Measurements from ENCODE around the gene CBX1.
"Not testable (repeated sequence)": the region's sequence is repeated elsewhere in the genome, so short reads cannot be mapped to it uniquely, and the experiment has no call there.

CBX1 gene

DNA sequence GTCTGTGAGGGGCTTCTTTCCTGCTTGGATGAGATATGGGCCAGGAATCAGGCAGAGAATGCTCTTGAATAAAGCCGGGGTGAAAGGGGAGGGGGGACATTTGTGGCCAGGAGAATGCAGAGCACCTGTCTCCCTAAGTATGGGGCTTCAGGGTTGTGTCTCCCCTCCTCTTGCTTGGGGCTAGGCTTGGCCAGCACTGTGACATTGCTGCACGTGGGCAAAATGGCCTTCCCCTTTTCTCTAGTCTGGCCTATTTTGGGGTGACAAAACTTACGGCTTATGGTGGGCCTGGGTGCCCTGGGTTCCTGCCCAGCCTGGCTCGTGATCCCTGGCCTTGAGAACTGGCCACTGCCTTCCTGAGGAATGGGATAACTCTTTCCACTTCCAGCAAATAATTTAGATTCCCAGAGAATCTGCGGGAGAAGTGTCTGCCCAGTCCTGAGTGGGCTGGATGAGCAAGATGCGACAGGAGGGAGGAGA lies 47.5 kb downstream of the CBX1 start:
- DNase-seq (ENCODE audit: extremely low read depth in 1 of 2, low read depth in 1 of 2): no peak

DNA sequence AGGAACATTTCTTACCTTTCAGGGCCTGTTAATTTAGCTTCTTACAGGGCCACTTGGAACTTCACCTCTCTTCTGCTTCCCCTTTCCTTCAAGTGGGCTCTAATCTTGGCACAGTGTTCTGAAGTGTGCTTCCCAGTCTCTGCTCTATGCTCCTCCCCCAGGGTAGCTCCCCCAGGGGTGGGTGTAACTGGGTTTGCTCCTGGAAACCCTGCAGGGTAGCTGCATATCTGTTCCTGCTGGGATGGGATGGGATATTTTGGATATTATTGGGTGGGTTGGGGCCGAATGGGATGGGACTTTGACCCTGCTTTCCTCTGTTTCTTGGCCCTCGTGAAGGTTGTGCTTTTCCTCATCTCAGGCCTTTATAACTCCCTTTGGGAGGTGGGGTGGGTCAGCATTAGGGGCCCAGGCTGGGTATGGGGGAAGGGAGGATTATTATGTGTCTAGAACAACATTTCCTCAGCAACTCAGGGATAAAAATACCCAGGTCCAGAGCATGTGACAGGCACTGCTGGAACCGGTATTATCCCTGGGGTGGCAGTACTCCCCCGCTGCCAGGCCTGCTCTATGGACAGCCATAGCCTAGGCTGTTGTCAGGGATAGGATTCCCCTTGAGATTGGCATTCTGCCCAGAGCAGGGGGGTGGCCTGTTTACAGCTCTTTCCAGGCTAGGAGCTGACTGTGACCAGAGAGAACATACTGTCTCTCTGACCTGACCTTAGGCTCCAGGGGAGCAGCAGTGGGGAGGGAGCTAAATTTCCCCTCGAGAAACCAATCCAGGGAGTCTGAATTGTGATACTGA lies 48.1 kb downstream of the CBX1 start:
- DNase-seq (ENCODE audit: extremely low read depth in 1 of 2, low read depth in 1 of 2): no peak

DNA sequence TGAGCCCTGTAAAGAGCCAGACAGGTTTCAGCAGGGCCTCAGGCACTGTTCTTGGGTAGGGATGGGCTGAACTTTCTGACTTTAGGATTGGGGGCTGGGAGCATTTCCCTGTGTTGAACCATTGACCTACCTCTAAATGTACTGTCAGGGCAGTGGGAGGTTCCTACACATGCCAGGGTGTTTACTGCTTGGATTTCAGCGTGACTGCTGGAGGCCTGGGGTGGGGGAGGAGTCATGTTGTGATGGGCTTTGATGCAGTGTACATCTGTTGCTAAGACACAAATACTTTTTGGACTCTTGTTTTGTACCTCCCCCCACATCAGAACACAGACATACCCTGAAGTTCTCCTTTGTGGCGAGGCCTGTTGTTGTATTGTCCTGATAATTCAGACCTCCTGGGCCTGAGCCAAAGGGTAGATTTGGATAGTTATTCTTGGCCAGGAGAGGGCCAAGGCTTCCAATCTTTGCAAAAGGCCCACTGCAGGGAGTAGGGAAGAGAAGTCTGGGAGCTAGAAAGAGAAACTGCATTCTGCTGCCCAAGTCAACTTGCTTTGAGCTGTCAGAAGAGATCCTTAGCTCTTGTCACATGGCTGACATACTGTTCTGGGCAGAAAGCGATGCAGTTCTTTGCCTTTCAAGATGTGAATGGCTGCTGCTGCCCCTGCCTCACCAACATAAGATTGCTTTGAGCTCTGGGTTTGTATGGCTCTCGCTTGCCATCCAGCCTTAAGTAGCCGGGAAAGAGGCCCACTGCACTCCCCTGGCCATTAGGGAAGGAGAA lies 49.4 kb downstream of the CBX1 start:
- DNase-seq (ENCODE audit: extremely low read depth in 1 of 2, low read depth in 1 of 2): no peak

DNA sequence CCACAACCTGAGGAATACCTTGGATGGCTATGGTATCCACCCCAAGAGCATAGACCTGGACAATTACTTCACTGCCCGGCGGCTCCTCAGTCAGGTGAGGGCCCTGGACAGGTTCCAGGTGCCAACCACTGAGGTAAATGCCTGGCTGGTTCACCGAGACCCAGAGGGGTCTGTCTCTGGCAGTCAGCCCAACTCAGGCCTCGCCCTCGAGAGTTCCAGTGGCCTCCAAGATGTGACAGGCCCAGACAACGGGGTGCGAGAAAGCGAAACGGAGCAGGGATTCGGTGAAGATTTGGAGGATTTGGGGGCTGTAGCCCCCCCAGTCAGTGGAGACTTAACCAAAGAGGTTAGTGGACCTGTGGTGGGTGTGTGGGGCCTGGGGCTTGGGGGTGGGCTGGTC lies 50.0 kb downstream of the CBX1 start:
- DNase-seq (ENCODE audit: extremely low read depth in 1 of 2, low read depth in 1 of 2): no peak

DNA sequence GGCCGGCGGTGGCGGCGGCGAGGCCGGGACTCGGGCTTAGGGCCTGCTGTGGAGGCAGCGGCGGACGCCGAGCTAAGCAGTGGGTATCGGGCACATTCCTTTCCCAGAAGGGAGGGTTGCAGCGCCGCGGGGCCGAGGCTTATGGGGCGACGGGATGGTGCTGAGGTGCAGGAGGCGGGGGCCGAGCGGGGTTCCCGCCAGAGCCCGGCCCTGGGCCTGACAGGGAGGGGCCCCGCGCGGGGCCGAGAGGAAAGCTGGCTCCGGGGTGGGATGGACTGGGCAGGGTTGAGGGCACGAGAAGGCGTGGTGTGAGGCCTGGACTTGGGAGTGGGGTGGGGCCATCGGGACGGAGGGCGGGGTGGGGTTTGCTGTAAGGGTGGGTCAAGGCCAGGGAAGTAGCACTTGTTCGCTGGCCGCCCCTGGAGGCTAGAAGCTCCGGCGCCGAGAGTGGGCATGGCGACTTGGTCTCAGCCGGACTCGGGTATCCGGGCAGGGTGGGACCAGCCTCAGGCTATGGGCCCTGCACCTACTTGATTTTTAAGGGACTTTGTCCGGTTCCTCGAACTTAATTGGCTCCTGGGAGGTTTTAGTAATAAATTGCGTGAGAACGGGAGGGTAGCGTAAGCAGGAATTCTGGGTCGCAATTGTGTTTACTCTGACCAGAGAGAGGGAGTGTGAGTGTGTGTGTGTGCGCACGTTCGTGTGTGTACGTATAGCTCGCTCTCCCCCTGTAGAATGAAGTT lies 52.7 kb downstream of the CBX1 start:
- DNase-seq (ENCODE audit: extremely low read depth in 1 of 2, low read depth in 1 of 2): peak; percentile 52 to 61

- peak; percentile 94 to 99 for DNase-seq (ENCODE audit: extremely low read depth in 1 of 2, low read depth in 1 of 2)
Measured at GRCh38 chr17:48047741-48048383, 53.4 kb downstream of the CBX1 start, which contains the start of gene NFE2L1. Gene NFE2L1 (plus strand): TSS chr17:48048359. CDS start chr17:48051119, 2,760 bp downstream.

DNA sequence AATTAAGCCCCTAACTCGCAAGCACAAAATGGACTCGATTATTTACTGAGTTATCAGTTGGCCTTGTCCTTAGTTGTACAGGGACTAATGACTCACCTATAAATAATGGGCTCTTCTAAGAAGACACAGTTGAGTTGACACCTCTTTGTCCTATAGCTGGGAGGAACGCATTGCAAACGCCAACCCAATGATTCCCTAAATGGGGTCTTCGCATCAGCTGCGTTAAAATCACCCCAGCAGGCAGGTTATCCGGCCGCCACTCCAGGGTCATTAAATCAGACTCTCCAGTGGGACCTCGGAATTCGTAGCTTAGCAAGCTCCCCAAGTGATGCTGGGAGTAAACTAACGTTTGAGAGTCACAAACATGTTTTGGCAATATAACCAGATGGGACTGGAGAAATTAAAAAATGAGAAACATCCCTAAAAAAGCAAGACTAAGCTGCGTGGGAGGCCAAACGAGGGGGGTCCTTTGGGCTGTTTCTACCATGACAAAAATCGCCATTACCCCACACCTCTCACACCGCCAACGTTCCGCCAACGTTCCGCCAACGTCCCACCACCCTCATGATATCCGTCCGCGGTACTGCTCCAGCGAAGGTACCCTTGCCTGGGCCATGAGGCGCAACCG lies 54.1 kb downstream of the CBX1 start:
- no peak for DNase-seq (ENCODE audit: extremely low read depth in 1 of 2, low read depth in 1 of 2)

GRCh38 chr17:48046296-48046695 lies 55.0 kb downstream of the CBX1 start:
- DNase-seq (ENCODE audit: extremely low read depth in 1 of 2, low read depth in 1 of 2): no peak

- no peak for DNase-seq (ENCODE audit: extremely low read depth in 1 of 2, low read depth in 1 of 2)
Measured at GRCh38 chr17:48045316-48046001, 55.8 kb downstream of the CBX1 start.

DNA sequence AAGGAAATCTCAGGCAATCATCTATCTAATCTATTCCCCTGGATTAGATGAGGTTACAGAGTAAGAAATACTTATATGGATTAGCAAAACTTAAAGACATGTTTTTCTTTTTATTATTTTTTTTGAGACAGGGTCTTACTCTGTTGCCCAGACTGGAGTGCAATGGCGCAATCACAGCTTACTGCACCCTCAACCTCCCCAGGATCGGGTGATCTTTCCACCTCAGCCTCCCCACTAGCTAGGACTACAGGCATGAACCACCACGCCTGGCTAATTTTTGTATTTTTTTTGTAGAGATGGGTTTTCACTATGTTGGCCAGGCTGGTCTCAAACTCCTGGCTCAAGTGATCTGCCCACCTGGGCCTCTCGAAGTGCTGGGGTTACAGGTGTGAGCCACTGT lies 56.4 kb downstream of the CBX1 start:
- DNase-seq (ENCODE audit: extremely low read depth in 1 of 2, low read depth in 1 of 2): no peak

DNA sequence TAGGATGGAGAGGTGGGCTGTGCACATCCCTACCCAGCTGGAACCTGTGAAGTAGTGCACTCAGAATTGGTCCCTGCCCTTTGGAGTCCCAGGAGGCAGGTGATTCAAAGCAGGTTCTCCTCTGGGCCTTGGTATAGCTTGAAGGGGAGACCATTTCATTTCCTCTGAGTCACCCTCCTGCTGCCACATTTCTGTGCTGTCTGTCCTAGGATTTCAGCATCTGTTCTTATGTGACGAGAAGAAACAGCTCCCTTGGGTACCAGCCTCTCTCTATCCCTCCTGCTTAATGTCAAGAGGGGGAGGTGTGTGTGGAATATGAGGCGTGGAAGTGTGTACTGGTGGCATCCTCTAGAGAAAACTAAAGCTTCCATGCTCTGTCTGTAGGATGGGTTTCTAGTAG lies 58.1 kb downstream of the CBX1 start:
- no peak for DNase-seq (ENCODE audit: extremely low read depth in 1 of 2, low read depth in 1 of 2)

- DNase-seq (ENCODE audit: extremely low read depth in 1 of 2, low read depth in 1 of 2): no peak
Measured at GRCh38 chr17:48038687-48039086, 62.6 kb downstream of the CBX1 start.

- no peak for DNase-seq (ENCODE audit: extremely low read depth in 1 of 2, low read depth in 1 of 2)
Measured at GRCh38 chr17:48037838-48038323, 63.4 kb downstream of the CBX1 start.

DNA sequence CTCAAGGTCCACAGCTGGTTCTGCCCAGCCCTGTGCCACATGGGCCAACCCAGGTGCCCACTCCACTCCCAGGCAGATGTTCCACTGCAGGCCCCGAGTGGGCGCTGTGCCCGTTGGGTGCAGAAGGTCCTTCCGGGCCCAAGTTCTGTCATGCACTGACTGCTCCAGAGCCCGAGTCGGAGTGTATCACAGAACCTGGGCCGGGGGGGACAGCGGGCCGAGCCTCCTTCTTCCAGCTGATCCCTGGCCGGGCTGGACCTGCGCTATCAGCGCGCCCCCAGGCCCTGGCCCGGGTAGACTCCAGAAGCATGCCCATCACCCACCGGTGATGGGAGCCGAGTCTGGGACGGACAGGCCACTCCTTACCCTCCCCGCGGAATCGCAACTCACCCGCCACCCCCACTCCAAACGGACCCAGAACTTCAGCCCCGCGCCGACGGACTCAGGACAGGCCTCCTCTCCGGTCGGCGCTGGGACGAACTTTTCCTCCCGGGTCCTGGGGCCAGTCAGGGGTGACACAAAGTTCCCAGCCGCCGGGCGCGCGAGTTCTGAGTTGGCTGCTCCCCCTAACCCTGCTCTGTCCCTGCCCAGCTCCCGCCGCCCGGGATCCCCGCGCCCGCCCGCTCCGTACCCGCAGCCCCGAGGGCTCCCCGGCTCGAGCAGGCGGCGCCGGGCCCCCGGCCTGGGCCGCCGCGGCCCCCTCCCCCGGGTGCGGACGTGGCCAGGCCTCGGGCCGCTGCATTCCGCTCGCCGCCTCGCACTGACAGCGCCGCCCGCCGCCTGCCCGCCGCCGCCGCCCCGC lies 64.0 kb downstream of the CBX1 start, which contains the start of gene COPZ2:
Gene COPZ2 (minus strand): TSS at position 762 of the 802 bp plus-strand sequence. CDS start 20 bp downstream, at position 742.
- peak in 1 of 2 donors; percentile 23 for DNase-seq (ENCODE audit: extremely low read depth in 1 of 2, low read depth in 1 of 2)

- DNase-seq (ENCODE audit: extremely low read depth in 1 of 2, low read depth in 1 of 2): no peak
Measured at GRCh38 chr17:48036693-48037035, 64.6 kb downstream of the CBX1 start.

DNA sequence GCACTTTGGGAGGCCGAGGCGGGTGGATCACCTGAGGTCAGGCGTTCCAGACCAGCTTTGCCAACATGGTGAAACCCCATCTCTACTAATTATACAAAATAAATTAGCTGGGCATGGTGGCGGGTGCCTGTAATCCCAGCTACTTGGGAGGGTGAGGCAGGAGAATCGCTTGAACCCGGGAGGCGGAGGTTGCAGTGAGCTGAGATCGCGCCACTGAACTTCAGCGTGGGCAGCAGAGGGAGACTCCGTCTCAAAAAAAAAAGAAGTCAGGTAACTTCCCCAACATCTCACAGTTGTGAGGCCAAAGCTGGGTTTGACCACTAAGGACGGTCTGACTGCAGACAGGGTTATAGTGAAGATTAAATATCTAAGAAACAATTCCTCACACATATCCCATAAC lies 66.5 kb downstream of the CBX1 start:
- DNase-seq (ENCODE audit: extremely low read depth in 1 of 2, low read depth in 1 of 2): not testable (repeated sequence)

GRCh38 chr17:48031966-48032365 lies 69.3 kb downstream of the CBX1 start:
- no peak for DNase-seq (ENCODE audit: extremely low read depth in 1 of 2, low read depth in 1 of 2)

GRCh38 chr17:48030531-48030930 lies 70.7 kb downstream of the CBX1 start:
- no peak for DNase-seq (ENCODE audit: extremely low read depth in 1 of 2, low read depth in 1 of 2)

DNA sequence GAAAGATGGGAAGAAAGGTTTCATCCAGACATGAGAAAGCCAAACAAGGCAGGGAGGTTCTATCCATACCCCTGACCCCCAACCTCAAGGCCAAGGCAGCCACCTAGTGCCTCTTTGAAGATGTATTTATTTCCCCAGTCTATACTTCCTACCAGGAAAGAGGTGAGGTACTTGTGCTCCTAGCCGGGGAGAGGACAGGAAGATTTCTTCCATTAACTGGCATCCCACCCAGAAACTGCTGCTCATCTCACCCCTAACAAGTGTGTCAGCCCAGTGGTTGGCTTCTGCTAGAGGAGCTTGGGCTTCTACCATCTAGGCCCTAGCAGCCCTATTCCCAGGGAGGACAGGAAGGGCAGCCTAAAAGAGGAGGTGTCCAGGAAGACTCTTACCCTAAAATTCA lies 72.5 kb downstream of the CBX1 start:
- no peak for DNase-seq (ENCODE audit: extremely low read depth in 1 of 2, low read depth in 1 of 2)

All from stimulated activated CD8-positive, alpha-beta memory T cell treated with anti-CD3 and anti-CD28 coated beads, Interleukin-7, amount 100 ng/mL, for 48 hours (primary cell).